AG04449 (cell line): ENCODE results near the gene CPVL.
A peak's percentile ranks its signal among the peaks of the same experiment; 100 is the strongest.

Experiments
- CTCF ChIA-PET: fragments of 350-600 bp; formaldehyde crosslinking; extraction: SDS; loops from one replicate; lab custom pipeline; 2021; ENCODE audit warnings: antibody characterized with exemption; lab: Yijun Ruan, JAX
- POLR2A ChIA-PET: fragments of 400-600, 350-600 bp; formaldehyde crosslinking; extraction: SDS; loops from one replicate; lab custom pipeline; 2020; ENCODE audit warnings: antibody characterized with exemption, inconsistent platforms; lab: Yijun Ruan, JAX
- DNase-seq: peaks from one replicate; pipeline ENCODE4 v3.0.0-alpha.2; 2010; ENCODE audit warnings: low read depth, low spot score
- H3K4me3 ChIP-seq: 2 replicates; pipeline ENCODE4 v1.5.1; 2011; ENCODE audit warnings: low read depth, mild to moderate bottlenecking, control low read depth, low read length
- TF ChIP-seq, protein P1 (sequence below): IDR thresholded peaks from one replicate; pipeline ENCODE4 v1.5.1; 2011; ENCODE audit warnings: mild to moderate bottlenecking, moderate library complexity, low read length, control low read depth, inconsistent platforms; ENCODE audit not compliant: insufficient read depth; ENCODE audit errors: missing control alignments

CPVL gene

DNA sequence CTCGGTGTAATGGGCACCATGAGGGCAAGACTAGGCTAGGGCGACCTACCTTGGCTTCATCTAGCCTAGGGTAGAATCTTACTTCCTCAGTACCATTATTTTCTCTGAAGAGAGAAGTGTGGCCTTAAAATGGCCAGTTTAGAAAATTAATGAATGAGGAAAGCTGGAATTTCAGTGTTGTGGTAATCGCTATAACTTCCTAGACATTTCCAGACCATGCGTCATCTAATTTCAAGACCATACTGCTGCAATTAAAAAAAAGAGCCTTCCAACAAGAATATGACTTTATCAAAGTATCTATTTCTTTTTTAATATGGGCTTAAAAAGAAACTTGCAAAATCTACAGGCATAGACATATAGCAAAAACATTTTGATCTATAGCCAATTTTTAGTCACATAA is 68.5 kb downstream of the CPVL start:
- POLR2A ChIA-PET = no interaction called here
- H3K4me3 ChIP-seq = no peak overlapping the region
- TF ChIP-seq, protein P1, sequence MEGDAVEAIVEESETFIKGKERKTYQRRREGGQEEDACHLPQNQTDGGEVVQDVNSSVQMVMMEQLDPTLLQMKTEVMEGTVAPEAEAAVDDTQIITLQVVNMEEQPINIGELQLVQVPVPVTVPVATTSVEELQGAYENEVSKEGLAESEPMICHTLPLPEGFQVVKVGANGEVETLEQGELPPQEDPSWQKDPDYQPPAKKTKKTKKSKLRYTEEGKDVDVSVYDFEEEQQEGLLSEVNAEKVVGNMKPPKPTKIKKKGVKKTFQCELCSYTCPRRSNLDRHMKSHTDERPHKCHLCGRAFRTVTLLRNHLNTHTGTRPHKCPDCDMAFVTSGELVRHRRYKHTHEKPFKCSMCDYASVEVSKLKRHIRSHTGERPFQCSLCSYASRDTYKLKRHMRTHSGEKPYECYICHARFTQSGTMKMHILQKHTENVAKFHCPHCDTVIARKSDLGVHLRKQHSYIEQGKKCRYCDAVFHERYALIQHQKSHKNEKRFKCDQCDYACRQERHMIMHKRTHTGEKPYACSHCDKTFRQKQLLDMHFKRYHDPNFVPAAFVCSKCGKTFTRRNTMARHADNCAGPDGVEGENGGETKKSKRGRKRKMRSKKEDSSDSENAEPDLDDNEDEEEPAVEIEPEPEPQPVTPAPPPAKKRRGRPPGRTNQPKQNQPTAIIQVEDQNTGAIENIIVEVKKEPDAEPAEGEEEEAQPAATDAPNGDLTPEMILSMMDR = no peak
- CTCF ChIA-PET = interaction anchor here (1.3 to 4.4 kb wide), 8 partner anchors 10 to 331 kb away, joined by 3 to 25 read pairs (median 6); partner anchors contain the start of gene TRIL
- DNase-seq = peak; percentile 38

DNA sequence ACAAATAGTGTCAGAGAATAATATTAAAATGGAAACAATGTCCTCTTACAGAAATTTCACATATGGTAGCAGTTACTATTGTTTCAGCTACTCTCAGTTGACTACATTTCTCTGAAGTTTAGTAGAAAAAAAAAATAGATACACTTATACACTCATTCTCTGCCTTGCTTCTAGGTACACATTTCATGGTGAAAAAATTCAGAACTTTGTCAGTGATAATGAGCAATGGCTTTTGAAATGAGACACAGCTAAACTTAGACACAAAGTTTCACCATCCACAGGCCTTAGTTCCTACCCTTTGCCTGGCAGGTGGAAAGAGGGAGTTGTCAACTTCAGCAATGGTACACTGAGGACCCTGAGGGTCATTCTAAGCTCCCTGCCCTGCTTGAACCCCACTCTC is 69.2 kb downstream of the CPVL start:
- no peak overlapping the region for H3K4me3 ChIP-seq
- DNase-seq = no peak
- CTCF ChIA-PET = interaction anchor here (0.7 to 4.4 kb wide), 7 partner anchors 23 to 332 kb away, joined by 3 to 25 read pairs (median 4); partner anchors contain the start of gene TRIL
- POLR2A ChIA-PET = interaction anchor here (0.8 to 1.2 kb wide), 2 partner anchors 14 to 88 kb away, joined by 3 to 8 read pairs; no protein-coding TSS in a partner anchor
- TF ChIP-seq, protein P1 = no peak

DNA sequence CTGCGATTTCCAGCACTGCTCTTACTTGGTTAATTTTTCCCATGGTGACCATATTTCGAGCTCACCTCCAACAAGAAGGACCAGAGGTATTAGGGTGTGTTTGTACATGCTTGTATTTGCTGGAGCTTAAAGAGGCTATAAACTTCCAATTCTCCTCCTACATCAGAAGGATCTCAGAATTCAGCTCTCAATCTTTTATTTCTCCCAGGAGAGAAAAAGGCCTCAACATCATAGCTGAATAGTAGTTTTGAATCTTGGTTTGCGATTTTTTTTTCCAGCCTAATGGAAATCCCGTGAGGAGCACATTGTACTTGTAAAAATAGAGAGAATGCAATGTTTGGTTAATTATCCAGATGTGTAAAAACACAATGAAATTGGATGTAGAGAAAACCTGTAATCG is 69.7 kb downstream of the CPVL start:
- POLR2A ChIA-PET = interaction anchor here (0.8 to 1.2 kb wide), 2 partner anchors 14 to 87 kb away, joined by 3 to 8 read pairs; no protein-coding TSS in a partner anchor
- no peak for DNase-seq
- TF ChIP-seq, protein P1 = no peak
- CTCF ChIA-PET = interaction anchor here (1.3 to 4.4 kb wide), 5 partner anchors 23 to 332 kb away, joined by 3 to 25 read pairs (median 10); partner anchors contain the start of gene TRIL
- H3K4me3 ChIP-seq = no peak overlapping the region

DNA sequence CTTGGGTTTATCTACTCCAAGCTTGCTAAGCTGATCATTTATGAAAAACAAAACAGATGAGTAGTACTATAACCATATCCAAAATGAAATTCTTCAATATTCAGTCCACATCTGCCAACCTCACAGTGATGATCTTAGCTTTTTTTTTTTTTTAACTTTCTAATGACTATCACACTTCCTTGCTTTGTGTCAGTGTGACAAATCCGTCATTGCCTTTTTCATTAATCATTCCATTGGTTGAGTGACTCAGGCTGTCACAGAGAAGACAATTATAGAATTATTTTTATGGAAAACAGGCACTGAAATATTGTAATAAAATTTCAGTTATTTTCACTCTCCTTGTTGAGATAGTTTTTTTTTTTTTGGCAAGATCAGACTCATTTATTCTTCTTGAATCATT is 70.7 kb downstream of the CPVL start:
- TF ChIP-seq, protein P1 = no peak

DNA sequence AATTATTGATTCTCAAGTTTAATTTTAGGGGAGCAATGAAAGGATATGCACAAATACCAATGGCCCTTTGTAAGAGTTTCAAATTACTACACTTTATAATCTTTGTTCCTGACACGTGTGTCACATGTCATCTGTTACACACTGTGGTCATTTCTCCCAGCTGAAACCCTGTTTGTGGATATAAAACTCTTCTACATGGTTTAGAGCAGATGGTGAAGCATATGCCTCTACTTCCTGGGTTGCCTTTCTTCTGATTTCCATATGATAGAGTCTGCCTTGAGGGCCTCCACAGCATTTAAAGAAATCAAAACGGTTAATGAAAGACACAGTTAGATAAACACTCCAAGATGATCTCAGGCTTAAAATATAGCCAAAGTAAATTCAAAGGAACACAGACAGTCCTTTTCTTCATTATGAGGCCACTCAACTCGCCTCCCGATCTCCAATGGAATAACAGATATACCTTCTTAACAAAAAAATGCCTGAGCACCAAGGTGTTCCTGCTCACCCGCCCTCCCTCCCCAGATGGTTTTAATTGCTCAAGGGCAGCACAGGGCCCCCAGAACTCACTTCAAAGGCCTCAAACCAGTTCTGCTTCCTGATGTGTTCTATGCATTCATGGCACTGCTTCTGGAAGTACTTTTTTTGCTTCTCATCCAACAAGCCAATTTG is 75.0 kb downstream of the CPVL start:
- H3K4me3 ChIP-seq = no peak overlapping the region
- DNase-seq = no peak
- ChIA-PET CTCF (no interaction called here), POLR2A (no interaction called here)
- TF ChIP-seq, protein P1 = no peak

More for the DNA sequence above, 70.7 kb downstream of the CPVL start:
- no peak for DNase-seq
- CTCF ChIA-PET = interaction anchor here (1.2 to 4.4 kb wide), 4 partner anchors 31 to 153 kb away, joined by 3 to 25 read pairs (median 17); partner anchors contain the start of gene TRIL
- no peak overlapping the region for H3K4me3 ChIP-seq
- POLR2A ChIA-PET = no interaction called here

DNA sequence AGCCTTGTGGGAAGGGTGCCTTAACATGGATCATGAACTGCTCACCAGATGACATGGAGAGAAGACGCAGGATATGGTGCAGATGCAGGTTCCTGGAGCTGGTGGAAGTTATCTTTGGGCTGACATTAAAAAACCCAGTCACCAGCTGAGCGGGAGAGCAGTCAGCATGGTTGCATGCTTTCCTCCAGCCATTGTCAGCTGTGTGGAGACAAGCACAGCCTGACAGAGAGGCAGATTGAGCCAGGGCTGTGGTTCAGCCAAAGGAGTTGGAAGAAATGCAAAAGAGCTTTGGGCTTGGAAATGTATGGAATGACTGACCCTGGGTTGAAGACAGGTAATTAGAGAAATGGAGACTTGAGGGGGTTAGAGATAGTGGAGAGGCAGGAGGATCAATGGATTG is 79.7 kb downstream of the CPVL start:
- ChIA-PET CTCF (interaction anchor here (1.0 to 1.1 kb wide), 2 partner anchors 40 to 139 kb away, joined by 3 to 4 read pairs; no protein-coding TSS in a partner anchor), POLR2A (no interaction called here)
- no peak for DNase-seq
- TF ChIP-seq, protein P1 = no peak
- H3K4me3 ChIP-seq = no peak overlapping the region
